ENCODE measurements around the gene DNAJC27. TPM values are rescaled to one million over a fixed set of nuclear protein-coding genes. Genes with fewer than 3 reads are reported as not detected.

The DNAJC27 gene
- total RNA-seq, 1 donor from 2014 or later: 23.0 TPM

Other genes with a start within 250 kb of the DNAJC27 start
- 14.7 TPM for gene PTRHD1, start 178.6 kb downstream of the DNAJC27 start, total RNA-seq
- 3.7 TPM for gene CENPO, start 178.5 kb downstream of the DNAJC27 start, total RNA-seq
- gene ADCY3, start 51.7 kb downstream of the DNAJC27 start, total RNA-seq: 306 TPM
- 13.2 TPM for gene EFR3B, start 70.1 kb upstream of the DNAJC27 start, total RNA-seq
- 1.1 TPM for gene POMC, start 196.6 kb upstream of the DNAJC27 start, total RNA-seq